Skeletal muscle tissue (tissue), 4 donors: Measurements from ENCODE around the gene GTF3C1. TPM values are rescaled to one million over a fixed set of nuclear protein-coding genes. Genes with fewer than 3 reads are reported as not detected.

Experiments used
- H3K27ac ChIP-seq: one replicate; pipeline ENCODE4 v1.7.0; 2013; ENCODE audit warnings: mild to moderate bottlenecking, low read depth, low read length, inconsistent platforms
- H3K27me3 ChIP-seq, 3 donors: one replicate each; pipeline ENCODE4 v1.7.0; 2013; ENCODE audit warnings: low read length in 3 of 3; ENCODE audit not compliant: control insufficient read depth in 3 of 3, insufficient read depth in 3 of 3
- H3K36me3 ChIP-seq, 3 donors: one replicate each; pipeline ENCODE4 v1.7.0; 2013; ENCODE audit warnings: low read length in 3 of 3; ENCODE audit not compliant: control insufficient read depth in 3 of 3, insufficient read depth in 3 of 3
- H3K4me1 ChIP-seq, 3 donors: one replicate each; pipeline ENCODE4 v1.7.0; 2013; ENCODE audit warnings: low read length in 3 of 3, mild to moderate bottlenecking in 3 of 3; ENCODE audit not compliant: control insufficient read depth in 3 of 3, insufficient read depth in 3 of 3
- H3K4me3 ChIP-seq, 3 donors: one replicate each; pipeline ENCODE4 v1.7.0; 2013; ENCODE audit warnings: low read length in 3 of 3
- H3K9ac ChIP-seq, 3 donors: one replicate each; pipeline ENCODE4 v1.7.0; 2013; ENCODE audit warnings: low read length in 3 of 3, mild to moderate bottlenecking in 3 of 3, moderate library complexity in 2 of 3, low read depth in 1 of 3
- H3K9me3 ChIP-seq, 3 donors: one replicate each; pipeline ENCODE4 v1.7.0; 2013; ENCODE audit warnings: low read length in 3 of 3; ENCODE audit not compliant: control insufficient read depth in 3 of 3
- total RNA-seq: library from RNA; depleted of rRNA; stranded (reverse); fragments of >200 nt; gene quantifications from one replicate; pipeline ENCODE4 v1.2.3, GENCODE V29; 2014
- donor health status: Osteomylitis.

The GTF3C1 gene
- total RNA-seq, 1 donor from 2014 or later = 48.0 TPM

DNA sequence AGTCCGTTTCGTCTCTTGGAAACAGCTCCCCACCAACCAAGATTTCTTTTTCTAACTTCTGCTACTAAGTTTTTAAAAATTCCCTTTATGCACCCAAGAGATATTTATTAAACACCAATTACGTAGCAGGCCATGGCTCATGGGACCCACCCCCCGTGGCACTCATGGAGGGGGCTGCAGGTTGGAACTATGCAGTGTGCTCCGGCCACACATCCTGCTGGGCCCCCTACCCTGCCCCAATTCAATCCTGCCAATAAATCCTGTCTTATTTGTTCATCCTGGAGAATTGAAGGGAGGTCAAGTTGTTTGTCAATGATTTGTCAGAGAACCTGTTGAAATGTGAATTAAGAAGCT lies 99.5 kb downstream of the GTF3C1 start:
- Histone ChIP-seq H3K4me1 (no peaks in the 10 kb centered on the region), H3K4me3 (no peak overlapping the region), H3K9me3 (peaks cover 0 to 5% (median 2%) of the 10 kb centered on the region in 3 donors), H3K27me3 (peaks cover 35 to 39% (median 35%) of the 10 kb centered on the region in 3 donors), H3K36me3 (no peaks in the 10 kb centered on the region), H3K27ac (no peak overlapping the region), H3K9ac (no peak overlapping the region)

DNA sequence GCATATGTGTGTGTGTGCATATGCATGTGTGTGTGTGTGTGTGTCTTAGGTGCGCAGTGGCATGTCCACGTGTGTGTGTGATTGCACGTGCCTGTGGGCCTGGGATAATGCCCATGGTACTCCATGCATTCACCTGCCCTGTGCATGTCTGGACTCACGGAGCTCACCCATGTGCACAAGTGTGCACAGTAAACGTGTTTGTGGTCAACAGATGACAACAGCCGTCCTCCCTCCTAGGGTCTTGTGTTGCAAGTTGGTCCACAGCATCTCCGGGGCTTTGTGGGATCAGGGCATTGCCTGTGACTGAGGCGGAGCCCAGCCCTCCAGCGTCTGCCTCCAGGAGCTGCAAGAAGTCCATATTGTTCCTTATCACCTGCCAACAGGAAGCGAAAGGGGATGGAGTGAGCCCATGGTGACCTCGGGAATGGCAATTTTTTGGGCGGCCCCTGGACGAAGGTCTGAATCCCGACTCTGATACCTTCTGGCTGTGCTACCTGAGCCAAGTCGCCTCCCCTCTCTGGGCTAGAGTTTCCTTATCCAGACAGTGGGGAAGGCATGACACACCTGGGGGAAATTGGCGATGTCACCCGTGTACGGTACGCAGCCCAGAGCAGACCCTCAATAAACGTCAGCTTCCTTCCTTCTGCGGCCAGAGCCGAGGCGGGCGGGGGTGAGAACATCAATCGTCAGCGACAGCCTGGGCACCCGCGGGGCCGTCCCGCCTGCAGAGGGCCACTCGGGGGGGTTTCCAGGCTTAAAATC lies 100.1 kb downstream of the GTF3C1 start:
- H3K9ac ChIP-seq = no peak overlapping the region
- H3K9me3 ChIP-seq = peaks cover 0 to 9% (median 2%) of the 10 kb centered on the region in 3 donors
- H3K27me3 ChIP-seq = peaks cover 35 to 39% (median 35%) of the 10 kb centered on the region in 3 donors
- H3K36me3 ChIP-seq = no peaks in the 10 kb centered on the region
- no peak overlapping the region for H3K4me3 ChIP-seq
- H3K4me1 ChIP-seq = no peaks in the 10 kb centered on the region
- no peak overlapping the region for H3K27ac ChIP-seq

DNA sequence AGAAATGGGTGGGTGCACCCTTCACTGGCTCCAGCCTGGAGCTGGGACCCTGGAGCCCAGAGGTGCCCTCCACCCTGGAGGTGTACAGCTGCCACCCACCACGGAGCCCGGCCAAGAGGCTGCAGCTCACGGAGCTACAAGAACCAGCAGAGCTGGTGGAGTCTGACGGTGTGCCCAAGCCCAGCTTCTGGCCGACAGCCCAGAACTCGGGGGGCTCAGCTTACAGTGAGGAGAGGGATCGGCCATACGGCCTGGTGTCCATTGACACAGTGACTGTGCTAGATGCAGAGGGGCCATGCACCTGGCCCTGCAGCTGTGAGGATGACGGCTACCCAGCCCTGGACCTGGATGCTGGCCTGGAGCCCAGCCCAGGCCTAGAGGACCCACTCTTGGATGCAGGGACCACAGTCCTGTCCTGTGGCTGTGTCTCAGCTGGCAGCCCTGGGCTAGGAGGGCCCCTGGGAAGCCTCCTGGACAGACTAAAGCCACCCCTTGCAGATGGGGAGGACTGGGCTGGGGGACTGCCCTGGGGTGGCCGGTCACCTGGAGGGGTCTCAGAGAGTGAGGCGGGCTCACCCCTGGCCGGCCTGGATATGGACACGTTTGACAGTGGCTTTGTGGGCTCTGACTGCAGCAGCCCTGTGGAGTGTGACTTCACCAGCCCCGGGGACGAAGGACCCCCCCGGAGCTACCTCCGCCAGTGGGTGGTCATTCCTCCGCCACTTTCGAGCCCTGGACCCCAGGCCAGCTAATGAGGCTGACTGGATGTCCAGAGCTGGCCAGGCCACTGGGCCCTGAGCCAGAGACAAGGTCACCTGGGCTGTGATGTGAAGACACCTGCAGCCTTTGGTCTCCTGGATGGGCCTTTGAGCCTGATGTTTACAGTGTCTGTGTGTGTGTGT lies 100.9 kb downstream of the GTF3C1 start:
- Histone ChIP-seq H3K4me1 (no peaks in the 10 kb centered on the region), H3K9me3 (peaks cover 0 to 15% (median 6%) of the 10 kb centered on the region in 3 donors), H3K4me3 (no peak overlapping the region), H3K27ac (no peak overlapping the region), H3K9ac (no peak overlapping the region), H3K36me3 (no peaks in the 10 kb centered on the region), H3K27me3 (peaks cover 35 to 39% (median 35%) of the 10 kb centered on the region in 3 donors)

- Histone ChIP-seq H3K4me3 (no peak overlapping the region), H3K4me1 (no peaks in the 10 kb centered on the region), H3K9me3 (peaks cover 0 to 15% (median 6%) of the 10 kb centered on the region in 3 donors), H3K27me3 (peaks cover 35 to 39% (median 35%) of the 10 kb centered on the region in 3 donors), H3K36me3 (no peaks in the 10 kb centered on the region), H3K9ac (no peak overlapping the region), H3K27ac (no peak overlapping the region)
Observed at GRCh38 chr16:27447301-27447700, 102.4 kb downstream of the GTF3C1 start.

GRCh38 chr16:27446721-27447120 lies 103.0 kb downstream of the GTF3C1 start:
- Histone ChIP-seq H3K4me3 (no peak overlapping the region), H3K36me3 (no peaks in the 10 kb centered on the region), H3K27me3 (peaks cover 35 to 39% (median 35%) of the 10 kb centered on the region in 3 donors), H3K9me3 (peaks cover 0 to 15% (median 6%) of the 10 kb centered on the region in 3 donors), H3K9ac (no peak overlapping the region), H3K27ac (no peak overlapping the region), H3K4me1 (no peaks in the 10 kb centered on the region)

GRCh38 chr16:27445502-27446175 lies 104.1 kb downstream of the GTF3C1 start:
- H3K27me3 ChIP-seq = peaks cover 30 to 33% (median 31%) of the 10 kb centered on the region in 3 donors
- H3K9me3 ChIP-seq = peaks cover 0 to 15% (median 6%) of the 10 kb centered on the region in 3 donors
- no peak overlapping the region for H3K27ac ChIP-seq
- H3K36me3 ChIP-seq = no peaks in the 10 kb centered on the region
- no peak overlapping the region for H3K4me3 ChIP-seq
- H3K4me1 ChIP-seq = no peaks in the 10 kb centered on the region
- H3K9ac ChIP-seq = no peak overlapping the region

GRCh38 chr16:27444470-27444869 lies 105.2 kb downstream of the GTF3C1 start:
- no peaks in the 10 kb centered on the region for H3K36me3 ChIP-seq
- H3K4me1 ChIP-seq = no peaks in the 10 kb centered on the region
- no peak overlapping the region for H3K4me3 ChIP-seq
- peaks cover 0 to 15% (median 6%) of the 10 kb centered on the region in 3 donors for H3K9me3 ChIP-seq
- H3K9ac ChIP-seq = no peak overlapping the region
- H3K27ac ChIP-seq = no peak overlapping the region
- peaks cover 24 to 25% (median 24%) of the 10 kb centered on the region in 3 donors for H3K27me3 ChIP-seq

GRCh38 chr16:27444015-27444414 lies 105.7 kb downstream of the GTF3C1 start:
- Histone ChIP-seq H3K36me3 (no peaks in the 10 kb centered on the region), H3K9me3 (peaks cover 0 to 15% (median 6%) of the 10 kb centered on the region in 3 donors), H3K9ac (no peak overlapping the region), H3K27ac (no peak overlapping the region), H3K27me3 (peaks cover 19 to 20% (median 20%) of the 10 kb centered on the region in 3 donors), H3K4me1 (no peaks in the 10 kb centered on the region), H3K4me3 (no peak overlapping the region)

GRCh38 chr16:27441998-27442397 lies 107.7 kb downstream of the GTF3C1 start:
- Histone ChIP-seq H3K27me3 (peaks cover 4 to 7% (median 5%) of the 10 kb centered on the region in 3 donors), H3K36me3 (no peaks in the 10 kb centered on the region), H3K9ac (no peak overlapping the region), H3K4me1 (no peaks in the 10 kb centered on the region), H3K4me3 (no peak overlapping the region), H3K9me3 (peaks cover 0 to 11% (median 6%) of the 10 kb centered on the region in 3 donors), H3K27ac (no peak overlapping the region)
